Activated gamma-delta T cell treated with anti-CD3 and anti-CD28 coated beads, Interleukin-2, amount 50 U/mL, for 16 hours (primary cell): Measurements from ENCODE around the gene GCDH.
"Not testable (repeated sequence)": the region's sequence is repeated elsewhere in the genome, so short reads cannot be mapped to it uniquely, and the experiment has no call there.

ENCODE experiments used
- DNase-seq: peaks from one replicate; pipeline ENCODE4 v3.0.0-alpha.2; 2020; ENCODE audit warnings: low read depth

Gene GCDH

DNA sequence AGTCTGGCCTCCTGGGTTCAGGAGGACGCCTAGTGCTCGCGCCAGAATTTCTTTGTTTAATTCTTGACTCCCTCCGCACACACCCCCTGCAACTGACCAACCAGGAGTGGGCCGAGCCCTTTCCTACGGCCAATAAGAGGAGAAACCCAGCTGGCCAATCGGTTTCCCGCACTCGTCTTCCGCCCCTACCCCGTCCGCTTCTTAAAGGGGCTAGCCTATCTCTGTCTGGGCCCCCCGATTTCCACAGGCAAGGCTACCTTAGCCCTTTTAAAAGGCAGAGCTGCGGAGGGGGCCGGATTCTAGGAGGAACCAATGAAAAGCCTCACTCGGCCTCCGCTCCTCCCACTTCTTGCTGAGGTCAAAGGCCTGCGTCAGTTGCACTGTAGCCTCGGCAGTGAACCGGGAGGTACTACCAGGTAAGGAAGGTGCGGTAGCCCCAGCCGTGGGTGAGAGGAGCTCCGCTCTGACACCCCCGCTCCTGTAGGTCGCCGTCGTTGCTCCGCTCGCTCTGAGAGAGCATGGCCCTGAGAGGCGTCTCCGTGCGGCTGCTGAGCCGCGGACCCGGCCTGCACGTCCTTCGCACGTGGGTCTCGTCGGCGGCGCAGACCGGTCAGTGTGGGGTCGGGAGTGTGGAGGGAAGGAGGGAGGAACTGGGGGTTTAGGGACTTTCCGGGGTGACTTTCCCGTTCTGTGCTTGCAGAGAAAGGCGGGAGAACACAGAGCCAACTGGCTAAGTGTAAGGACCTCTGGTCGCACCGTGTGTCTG is at the start of gene GCDH:
Gene GCDH, plus strand, starts transcription at position 374 of the 766 bp plus-strand sequence. Its CDS starts 145 bp downstream, at position 519.
- DNase-seq = peak; percentile 95

DNA sequence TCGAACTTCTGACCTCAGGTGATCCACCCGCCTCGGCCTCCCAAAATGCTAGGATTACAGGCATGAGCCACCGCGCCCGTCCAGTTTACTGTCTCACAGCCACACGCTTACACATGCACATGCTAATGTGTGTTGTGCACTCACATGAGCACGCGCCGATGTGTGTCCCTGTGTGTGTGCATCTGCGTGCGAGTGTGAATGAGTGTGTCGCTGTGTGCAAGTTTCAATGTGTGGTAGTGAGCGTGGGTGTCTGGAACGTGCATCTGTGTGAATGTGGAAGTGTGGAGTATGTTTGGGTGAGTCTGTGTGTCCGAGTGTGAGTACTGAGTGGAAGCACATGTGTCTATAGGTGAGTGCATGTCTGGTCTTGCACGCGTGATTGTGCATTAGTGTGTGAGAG is 48.4 kb upstream of the GCDH start:
- no peak for DNase-seq

DNA sequence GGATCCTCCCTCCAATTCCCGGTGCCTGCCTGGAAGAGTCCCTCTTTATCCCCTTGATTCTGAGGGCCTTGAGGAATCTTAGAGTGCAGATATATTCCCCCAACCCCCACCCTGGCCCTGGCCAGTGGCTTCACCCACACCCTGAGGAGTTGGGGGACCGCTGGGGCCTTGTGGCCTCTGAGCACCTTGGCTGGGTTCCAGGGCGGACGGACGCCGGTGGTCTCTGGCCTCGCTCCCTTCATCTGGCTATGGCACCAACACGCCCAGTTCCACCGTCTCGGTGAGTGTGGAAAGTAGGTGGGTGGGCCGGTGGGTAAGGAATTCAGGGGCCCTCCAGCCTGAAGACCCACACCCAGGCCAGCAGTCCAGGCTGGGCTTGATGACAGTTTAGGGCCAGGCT is 47.6 kb upstream of the GCDH start:
- no peak for DNase-seq

DNA sequence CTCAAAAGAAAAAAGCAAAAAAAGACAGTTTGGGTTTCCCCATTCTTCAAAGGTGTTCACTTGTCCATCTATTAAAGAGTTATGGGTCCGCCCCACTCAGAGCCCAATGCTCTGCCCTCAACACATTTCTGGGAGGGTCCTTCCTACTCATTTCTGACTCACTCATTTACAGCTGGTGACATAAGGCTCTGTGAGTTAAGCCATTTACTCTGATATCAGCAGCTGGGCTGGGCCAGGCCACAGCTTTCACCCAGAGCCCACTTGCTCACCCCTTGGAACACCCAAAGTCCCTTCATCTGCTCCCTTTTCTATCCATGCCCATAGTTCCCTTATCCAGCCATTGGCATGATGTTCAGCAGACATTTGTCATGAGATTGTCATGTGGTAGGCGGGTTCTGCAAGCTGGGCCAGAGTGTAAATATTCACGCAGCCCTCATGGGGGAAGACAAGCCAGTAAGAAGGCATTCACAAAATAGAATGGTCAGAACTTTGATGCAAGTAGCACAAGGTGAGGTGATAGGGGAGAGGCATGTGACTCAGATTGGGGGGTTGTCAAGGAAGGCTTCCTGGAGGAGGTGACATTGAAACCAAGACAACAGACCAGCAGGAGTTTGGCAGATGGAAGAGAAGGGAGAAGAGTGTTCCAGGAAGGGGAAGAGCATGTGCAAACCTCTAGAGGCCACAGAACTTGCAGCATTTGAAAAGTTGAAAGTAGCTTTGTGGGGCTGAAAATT is 46.8 kb upstream of the GCDH start:
- DNase-seq = no peak

DNA sequence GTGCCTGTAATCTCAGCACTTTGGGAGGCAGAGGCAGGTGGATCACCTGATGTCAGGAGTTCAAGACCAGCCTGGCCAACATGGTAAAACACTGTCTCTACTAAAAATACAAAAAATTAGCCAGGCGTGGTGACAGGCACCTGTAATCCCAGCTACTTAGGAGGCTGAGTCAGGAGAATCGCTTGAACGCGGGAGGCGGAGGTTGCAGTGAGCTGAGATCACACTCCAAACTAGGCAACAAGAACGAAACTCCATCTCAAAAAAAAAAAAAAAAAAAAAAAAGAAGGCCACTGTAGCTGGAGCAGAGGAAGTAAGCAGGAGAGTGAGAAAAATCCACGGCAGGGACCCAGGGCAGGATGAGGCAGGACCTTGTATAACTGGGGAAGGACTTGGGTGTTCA is 44.3 kb upstream of the GCDH start:
- DNase-seq = not testable (repeated sequence)

DNA sequence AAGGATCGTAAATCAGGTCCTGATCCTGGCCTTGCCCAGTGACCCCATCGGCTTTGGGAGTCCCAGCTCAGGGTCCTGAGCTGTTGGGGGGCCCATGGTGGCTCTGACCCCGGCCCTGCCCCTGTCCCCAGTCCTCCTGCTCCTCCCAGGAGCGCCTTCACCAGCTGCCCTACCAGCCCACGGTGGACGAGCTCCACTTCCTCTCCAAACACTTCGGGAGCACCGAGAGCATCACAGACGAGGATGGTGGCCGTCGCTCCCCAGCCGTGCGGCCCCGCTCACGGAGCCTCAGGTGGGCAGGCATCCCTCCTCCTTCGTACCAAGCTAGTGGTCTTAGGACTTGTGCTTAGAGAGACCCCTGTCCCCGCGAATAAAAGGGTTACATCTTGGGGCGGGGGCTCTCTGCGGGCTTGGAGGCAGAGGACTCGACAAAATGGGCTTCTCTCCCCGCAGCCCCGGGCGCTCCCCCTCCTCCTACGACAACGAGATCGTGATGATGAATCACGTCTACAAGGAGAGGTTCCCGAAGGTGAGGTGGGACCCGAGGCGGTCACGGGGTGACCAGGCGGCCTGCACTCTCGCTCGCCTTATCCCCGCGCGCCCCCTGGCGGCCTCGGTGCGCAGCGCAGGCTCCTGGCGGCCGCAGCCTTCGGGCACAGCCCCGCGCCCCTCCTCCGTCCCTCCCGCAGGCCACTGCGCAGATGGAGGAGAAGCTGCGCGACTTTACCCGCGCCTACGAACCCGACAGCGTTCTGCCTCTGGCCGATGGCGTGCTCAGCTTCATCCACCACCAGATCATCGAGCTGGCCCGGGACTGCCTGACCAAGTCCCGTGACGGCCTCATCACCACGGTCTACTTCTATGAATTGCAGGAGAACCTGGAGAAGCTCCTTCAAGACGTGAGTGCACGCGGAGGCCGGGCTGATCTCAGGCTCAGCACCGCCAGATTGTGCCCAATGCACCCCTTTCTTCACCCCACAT is 43.5 kb upstream of the GCDH start:
- DNase-seq = peak; percentile 76

DNA sequence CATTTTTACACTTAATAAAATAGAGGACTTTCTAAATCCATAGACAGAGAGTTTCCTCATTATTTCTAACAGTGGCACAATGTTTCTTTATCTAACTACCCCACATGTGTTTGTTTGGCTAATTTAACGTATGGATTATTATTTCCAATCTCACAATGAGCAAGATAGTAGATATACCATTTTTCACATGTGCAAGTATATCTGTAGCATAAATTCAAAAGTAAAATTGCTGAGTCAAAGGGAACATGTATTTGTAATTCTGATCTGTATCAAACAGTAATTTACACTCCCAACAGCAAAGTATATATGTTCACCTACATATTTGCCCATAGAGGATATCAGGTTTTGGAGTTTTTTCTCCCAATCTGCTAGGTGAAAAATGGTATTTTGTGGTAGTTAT is 34.3 kb upstream of the GCDH start:
- no peak for DNase-seq

DNA sequence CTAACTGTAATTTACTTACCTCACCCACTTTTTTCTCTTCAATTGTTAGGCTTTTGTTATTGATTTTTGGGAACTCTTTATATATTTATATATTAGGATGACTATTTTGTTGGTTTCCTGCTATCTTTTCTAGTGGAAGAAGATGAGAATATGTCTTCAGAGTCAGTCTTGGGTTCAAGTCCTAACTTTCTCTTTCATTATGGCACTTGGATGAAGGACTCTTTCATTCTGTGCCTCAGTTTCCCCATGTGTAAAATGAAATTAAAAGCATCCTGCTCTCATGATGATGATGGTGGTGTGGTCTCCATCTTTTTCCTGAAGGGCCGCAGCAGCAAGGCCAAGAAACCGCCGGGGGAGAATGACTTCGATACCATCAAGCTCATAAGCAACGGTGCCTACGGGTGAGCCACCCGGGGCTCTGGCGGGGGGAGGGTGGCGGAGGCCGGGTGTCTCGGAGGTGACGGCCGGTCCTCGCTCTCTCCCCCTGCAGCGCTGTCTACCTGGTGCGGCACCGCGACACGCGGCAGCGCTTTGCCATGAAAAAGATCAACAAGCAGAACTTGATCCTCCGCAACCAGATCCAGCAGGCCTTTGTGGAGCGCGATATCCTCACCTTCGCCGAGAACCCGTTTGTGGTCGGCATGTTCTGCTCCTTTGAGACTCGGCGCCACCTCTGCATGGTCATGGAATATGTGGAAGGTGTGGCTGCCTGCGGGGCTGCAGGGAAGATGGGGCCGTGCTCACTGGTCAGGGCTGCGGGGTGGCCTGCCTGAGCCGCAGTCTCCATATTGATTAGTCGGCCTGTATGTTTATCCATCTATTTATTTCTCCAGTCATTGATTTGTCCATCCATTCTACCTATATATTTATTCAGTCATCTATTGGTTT is 32.7 kb upstream of the GCDH start:
- no peak for DNase-seq

DNA sequence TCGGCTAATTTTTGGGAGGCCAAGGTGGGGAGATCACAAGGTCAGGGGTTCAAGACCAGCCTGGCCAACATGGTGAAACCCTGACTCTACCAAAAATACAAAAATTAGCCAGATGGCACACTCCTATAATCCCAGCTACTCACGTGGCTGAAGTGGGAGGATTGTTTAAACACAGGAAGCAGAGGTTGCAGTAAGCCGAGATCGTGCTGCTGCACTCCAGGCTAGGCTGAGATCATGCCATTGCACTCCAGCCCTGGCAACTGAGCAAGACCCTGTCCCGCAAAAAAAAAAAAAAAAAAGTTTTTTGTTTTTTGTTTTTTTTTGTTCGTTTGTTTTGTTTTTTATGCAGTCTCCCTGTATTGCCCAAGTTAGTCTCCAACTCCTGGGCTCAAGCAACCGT is 31.4 kb upstream of the GCDH start:
- no peak for DNase-seq

DNA sequence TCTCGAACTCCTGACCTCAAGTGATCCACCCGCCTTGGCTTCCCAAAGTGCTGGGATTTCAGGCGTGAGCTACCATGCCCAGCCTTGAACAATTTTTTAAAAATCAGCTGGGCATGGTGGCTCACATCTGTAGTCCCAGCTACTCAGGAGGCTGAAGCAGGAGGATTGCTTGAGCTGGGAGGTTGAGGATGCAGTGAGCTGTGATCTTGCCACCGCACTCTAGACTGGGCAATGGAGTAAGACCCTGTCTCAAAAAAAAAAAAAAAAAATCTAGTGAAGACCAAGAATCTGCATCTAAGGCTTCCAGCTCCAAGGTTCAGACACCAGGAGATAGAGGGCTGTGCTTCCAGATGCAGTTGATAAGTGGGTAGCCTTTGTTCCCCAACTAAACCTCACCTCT is 26.8 kb upstream of the GCDH start:
- DNase-seq = no peak

DNA sequence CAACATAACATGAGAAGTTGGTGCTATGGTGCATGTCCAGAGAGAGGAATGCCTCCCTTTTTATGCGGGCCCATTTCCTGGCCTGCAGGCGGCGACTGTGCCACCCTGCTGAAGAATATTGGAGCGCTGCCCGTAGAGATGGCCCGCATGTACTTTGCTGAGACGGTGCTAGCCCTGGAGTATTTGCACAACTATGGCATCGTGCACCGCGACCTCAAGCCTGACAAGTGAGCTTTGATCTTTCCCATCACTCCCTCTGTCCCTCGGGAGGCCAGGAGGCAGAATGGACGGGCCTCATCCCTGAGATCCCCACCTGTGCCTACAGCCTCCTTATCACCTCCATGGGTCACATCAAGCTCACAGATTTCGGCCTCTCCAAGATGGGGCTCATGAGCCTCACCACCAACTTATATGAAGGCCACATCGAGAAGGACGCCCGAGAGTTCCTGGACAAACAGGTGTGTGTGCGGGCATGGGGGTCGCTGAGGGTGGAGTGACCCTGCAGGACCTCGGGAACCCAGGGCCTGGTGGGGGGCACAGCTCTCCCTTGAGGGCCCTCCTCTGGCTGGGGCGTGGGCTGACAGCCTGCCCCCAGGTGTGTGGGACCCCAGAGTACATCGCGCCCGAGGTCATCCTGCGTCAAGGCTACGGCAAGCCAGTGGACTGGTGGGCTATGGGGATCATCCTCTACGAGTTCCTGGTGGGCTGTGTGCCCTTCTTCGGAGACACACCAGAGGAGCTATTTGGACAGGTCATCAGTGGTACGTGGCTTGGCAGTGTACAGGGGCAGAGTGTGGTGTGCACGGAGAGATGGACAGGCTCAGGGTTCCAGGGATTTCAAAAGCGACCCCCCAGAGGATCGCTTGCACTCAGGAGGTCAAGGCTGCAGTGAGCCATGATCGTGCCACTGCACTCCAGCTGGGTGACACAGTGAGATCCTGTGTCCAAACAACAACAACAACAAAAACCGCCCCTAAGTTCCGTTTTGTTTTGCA is 25.9 kb upstream of the GCDH start:
- no peak for DNase-seq

DNA sequence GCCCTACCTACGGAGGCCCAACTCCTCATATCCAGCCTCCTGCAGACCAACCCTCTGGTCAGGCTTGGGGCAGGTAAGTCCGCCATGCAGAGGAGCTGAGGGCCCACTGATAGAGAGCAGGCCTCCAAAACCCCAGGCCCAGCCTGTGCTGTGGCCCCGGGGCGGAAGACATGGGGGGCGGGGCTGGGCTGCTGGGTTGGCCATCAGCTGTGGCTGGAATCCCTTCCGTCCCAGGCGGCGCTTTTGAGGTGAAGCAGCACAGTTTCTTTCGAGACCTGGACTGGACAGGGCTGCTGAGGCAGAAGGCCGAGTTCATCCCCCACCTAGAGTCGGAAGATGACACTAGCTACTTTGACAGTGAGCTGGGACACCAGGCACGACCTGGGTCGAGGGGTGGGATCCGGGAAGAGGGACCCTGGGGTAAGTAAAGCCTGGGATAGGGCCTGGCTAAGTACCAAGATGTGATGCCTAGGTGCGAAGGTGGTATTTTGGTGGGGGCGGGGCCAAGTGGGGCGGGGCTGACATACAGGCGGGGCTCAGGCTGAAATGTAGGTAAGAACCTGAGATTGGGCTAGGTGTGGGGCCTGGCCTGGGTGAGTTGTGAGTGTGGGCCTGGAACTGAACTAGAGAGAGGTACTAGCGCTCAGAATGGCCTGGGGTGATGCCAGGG is 25.1 kb upstream of the GCDH start:
- no peak for DNase-seq

DNA sequence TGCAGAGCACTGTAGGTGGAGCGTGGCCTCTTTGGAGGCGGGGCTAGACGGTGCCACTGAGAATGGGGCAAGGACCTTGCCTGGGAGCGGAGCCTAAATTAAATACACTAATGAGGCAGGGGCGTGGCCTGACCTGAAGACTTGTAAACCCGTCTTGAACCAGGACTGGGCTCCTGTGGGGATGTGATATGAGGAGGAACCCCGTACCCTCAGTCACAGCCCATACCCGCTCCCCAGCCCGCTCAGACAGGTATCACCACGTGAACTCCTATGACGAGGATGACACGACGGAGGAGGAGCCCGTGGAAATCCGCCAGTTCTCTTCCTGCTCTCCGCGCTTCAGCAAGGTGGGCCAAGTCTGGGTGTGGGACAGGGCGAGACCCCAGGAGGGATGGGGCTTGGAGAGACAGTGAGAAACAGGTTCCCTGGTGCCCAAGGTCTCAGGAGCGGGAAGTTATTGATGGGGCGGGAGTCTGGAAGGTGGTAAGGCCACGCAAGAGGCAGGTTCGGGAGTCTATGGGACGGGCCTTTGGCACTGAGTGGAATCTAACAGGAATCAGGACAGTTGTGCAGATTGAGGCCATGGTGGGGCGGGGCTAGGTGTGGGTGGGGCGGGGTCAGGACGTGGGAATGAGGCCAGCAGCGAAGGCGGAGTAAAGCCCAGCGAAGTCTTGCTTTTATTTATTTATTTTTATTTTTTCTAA is 24.4 kb upstream of the GCDH start:
- DNase-seq = no peak

DNA sequence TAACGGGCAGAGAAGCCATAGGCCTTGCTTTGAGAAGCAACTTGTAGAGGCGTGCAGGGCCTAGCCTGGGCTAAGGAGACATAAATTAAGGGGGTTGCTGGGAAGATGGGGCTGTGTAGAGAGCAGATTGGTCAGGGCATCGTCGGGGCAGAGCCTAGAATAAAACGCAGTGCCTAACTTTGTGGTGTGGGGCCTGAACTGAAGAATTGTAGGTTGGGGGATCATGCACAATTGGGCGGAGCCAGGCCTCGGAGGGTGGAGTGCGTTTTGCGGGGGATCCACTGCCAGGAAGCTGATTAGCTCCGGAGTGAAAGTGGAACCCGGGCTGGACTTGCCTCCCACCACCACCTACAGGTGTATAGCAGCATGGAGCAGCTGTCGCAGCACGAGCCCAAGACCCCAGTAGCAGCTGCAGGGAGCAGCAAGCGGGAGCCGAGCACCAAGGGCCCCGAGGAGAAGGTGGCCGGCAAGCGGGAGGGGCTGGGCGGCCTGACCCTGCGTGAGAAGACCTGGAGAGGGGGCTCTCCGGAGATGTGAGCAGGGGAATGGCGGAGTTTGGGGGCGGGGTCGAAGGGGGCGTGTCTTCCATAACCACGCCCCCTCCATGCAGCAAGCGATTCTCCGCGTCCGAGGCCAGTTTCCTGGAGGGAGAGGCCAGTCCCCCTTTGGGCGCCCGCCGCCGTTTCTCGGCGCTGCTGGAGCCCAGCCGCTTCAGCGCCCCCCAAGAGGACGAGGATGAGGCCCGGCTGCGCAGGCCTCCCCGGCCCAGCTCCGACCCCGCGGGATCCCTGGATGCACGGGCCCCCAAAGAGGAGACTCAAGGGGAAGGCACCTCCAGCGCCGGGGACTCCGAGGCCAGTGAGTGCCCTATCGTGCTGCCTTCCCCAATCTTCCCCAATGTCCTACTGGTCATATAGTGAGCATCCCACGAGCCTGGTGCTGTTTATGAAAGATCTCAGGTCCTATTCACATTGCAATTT is 23.6 kb upstream of the GCDH start:
- DNase-seq = no peak

DNA sequence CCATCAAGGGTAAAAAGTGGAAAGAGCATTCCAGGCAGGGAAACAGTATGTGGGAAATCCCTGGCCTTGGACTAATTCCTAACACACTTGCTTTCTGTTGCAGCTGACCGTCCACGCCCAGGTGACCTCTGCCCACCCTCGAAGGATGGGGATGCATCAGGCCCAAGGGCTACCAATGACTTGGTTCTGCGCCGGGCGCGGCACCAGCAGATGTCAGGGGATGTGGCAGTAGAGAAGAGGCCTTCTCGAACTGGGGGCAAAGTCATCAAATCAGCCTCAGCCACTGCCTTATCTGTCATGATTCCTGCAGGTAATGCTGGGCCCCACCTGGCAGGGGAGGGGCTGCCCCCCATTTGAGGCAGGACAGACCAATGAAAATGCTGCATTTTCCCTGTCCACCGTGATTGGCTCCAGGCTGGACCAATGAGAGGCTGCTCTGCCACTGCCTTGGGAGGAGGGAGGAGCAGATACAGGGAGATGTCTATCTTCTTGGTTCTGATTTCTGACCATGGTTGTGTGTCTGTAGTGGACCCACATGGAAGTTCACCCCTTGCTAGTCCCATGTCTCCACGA is 22.3 kb upstream of the GCDH start:
- DNase-seq = no peak

DNA sequence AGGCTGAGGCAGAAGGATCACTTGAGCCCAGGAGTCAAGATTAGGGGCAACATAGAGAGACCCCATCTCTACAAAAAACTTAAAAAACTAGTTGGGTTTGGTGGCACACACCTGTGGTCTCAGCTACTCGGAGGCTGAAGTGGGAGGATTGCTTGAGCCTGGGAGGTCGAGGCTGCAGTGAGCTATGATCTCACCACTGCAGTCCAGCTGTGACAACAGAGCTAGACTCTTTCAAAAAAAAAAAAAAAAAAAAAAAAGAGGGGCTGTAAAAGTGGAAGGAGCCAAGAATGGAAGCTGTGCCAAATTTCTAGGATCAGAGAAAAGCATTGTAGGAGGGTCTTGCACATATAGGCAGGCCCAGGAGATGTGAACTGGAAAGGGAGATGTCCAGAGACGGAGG is 19.3 kb upstream of the GCDH start:
- no peak for DNase-seq

DNA sequence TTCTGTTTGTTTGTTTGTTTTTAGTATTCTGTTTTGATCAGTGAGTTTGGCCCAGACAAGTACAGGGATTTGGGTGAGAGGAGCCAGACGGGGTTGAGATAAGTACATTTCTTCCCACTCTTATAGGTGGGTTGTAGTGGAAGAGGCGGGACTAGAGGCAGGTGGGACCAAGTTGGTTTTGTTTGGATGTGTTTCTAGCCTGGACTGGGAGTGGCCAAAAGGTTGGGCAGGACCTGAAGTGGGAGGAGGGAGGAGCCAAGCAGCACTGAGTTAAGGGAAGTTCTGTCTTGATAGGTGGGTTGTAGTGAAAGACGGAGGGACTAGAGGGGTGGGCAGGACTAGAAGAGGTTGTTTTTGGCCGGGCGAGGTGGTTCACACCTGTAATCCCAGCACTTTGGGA is 18.7 kb upstream of the GCDH start:
- DNase-seq = no peak
